GM19328 (cell line): ENCODE results near the gene CNTD1.
"Not testable (repeated sequence)": the region's sequence is repeated elsewhere in the genome, so short reads cannot be mapped to it uniquely, and the experiment has no call there.

Experiments
- ATAC-seq: cut with Tn5 transposase; IDR thresholded peaks from one replicate; pipeline ENCODE4 v1.9.1; 2021; ENCODE audit warnings: mild to moderate bottlenecking, moderate library complexity; ENCODE audit not compliant: unreplicated experiment

The CNTD1 gene

GRCh38 chr17:42844761-42845555 lies 46.3 kb downstream of the CNTD1 start:
- ATAC-seq = no peak

- ATAC-seq = no peak
These were observed 46.9 kb downstream of the CNTD1 start for GRCh38 chr17:42845556-42845917.

- ATAC-seq = no peak
These were observed 47.4 kb downstream of the CNTD1 start for GRCh38 chr17:42845918-42846593.

GRCh38 chr17:42846594-42847280 lies 48.1 kb downstream of the CNTD1 start:
- no peak for ATAC-seq

- no peak for ATAC-seq
These were observed 49.4 kb downstream of the CNTD1 start for GRCh38 chr17:42848093-42848492.

- ATAC-seq = no peak
These were observed 50.4 kb downstream of the CNTD1 start for GRCh38 chr17:42849031-42849430.

- ATAC-seq = no peak
These were observed 51.0 kb downstream of the CNTD1 start for GRCh38 chr17:42849451-42850181.

GRCh38 chr17:42850954-42851353 lies 52.3 kb downstream of the CNTD1 start, which contains the start of gene AOC3:
Gene AOC3 (plus strand): TSS chr17:42851199. CDS start chr17:42851344, 145 bp downstream.
- ATAC-seq = no peak

GRCh38 chr17:42851371-42852240 lies 52.9 kb downstream of the CNTD1 start:
- ATAC-seq = not testable (repeated sequence)

GRCh38 chr17:42852351-42852750 lies 53.7 kb downstream of the CNTD1 start:
- ATAC-seq = no peak

- no peak for ATAC-seq
These were observed 54.3 kb downstream of the CNTD1 start for GRCh38 chr17:42853004-42853403.

- ATAC-seq = no peak
These were observed 54.9 kb downstream of the CNTD1 start for GRCh38 chr17:42853597-42853967.

GRCh38 chr17:42853968-42854790 lies 55.5 kb downstream of the CNTD1 start:
- ATAC-seq = no peak

GRCh38 chr17:42855048-42855596 lies 56.5 kb downstream of the CNTD1 start:
- ATAC-seq = no peak

- ATAC-seq = not testable (repeated sequence)
These were observed 57.4 kb downstream of the CNTD1 start for GRCh38 chr17:42856093-42856492.

- ATAC-seq = not testable (repeated sequence)
These were observed 57.9 kb downstream of the CNTD1 start for GRCh38 chr17:42856516-42856915.

- ATAC-seq = no peak
These were observed 58.7 kb downstream of the CNTD1 start for GRCh38 chr17:42857389-42857788.
